Adrenal gland (tissue), 5 donors: Measurements from ENCODE around the gene CCDC144A.
"Not testable (repeated sequence)": the region's sequence is repeated elsewhere in the genome, so short reads cannot be mapped to it uniquely, and the experiment has no call there.

Experiments used
- POLR2A ChIP-seq, 2 donors: fragments of 450-650 bp; IDR thresholded peaks; one replicate each; pipeline ENCODE4 v1.6.1; 2017; ENCODE audit warnings: antibody characterized with exemption in 2 of 2, mild to moderate bottlenecking in 2 of 2, moderate library complexity in 1 of 2
- TF ChIP-seq, protein P1 (sequence below), 6 experiments: fragments of 450-650 bp in 4 of 6; fragments of 200-600 bp in 2 of 6; sonication (generic) in 1 of 6; IDR thresholded peaks; 1 replicate in 5 of 6; 2 replicates in 1 of 6; pipeline versions ENCODE4 v1.5.1 to v1.8.0; 2016 to 2021; ENCODE audit warnings: antibody characterized with exemption in 6 of 6, mild to moderate bottlenecking in 2 of 6, moderate library complexity in 1 of 6
- donor health status: DM: no; HTN: no; CAD: no.

DNA sequence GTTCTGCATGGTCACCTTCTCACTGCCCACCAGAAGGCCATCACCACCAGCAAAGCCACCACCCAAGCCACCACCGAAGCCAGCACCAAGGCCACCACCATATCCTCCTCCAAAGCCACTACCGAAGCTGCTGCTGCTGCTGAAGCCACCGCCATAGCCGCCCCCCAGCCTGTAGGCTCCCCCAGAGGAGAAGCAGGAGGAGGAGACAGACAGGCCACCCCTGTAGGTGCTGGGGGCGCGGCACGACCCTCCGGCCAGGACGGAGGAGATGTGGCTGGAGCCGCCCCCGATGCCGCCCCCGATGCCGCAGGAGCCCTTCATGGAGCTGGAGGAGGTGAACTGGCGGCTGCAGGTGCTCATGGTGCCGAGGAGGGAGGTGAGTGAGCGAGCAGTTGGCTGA is 132.1 kb downstream of the CCDC144A start:
- not testable (repeated sequence) for TF ChIP-seq POLR2A (IDR thresholded peaks at IDR 0.05)
- TF ChIP-seq, protein P1, sequence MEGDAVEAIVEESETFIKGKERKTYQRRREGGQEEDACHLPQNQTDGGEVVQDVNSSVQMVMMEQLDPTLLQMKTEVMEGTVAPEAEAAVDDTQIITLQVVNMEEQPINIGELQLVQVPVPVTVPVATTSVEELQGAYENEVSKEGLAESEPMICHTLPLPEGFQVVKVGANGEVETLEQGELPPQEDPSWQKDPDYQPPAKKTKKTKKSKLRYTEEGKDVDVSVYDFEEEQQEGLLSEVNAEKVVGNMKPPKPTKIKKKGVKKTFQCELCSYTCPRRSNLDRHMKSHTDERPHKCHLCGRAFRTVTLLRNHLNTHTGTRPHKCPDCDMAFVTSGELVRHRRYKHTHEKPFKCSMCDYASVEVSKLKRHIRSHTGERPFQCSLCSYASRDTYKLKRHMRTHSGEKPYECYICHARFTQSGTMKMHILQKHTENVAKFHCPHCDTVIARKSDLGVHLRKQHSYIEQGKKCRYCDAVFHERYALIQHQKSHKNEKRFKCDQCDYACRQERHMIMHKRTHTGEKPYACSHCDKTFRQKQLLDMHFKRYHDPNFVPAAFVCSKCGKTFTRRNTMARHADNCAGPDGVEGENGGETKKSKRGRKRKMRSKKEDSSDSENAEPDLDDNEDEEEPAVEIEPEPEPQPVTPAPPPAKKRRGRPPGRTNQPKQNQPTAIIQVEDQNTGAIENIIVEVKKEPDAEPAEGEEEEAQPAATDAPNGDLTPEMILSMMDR (IDR thresholded peaks at IDR 0.05) = not testable (repeated sequence)
